Nucleus accumbens (tissue), 56 donors: ENCODE data around the gene DHRS3.
A peak's percentile ranks its signal among the peaks of the same experiment; 100 is the strongest.

Experiments used
- DNase-seq, 56 donors: peaks; one replicate each; lab custom pipeline; 2025; lab: John Stamatoyannopoulos, UW

Gene DHRS3

GRCh38 chr1:12561121-12561520, 56.9 kb downstream of the DHRS3 start:
- no peak for DNase-seq

- DNase-seq, result no peak
These were observed 60.8 kb downstream of the DHRS3 start for GRCh38 chr1:12556957-12557935.

GRCh38 chr1:12556368-12556930, 61.6 kb downstream of the DHRS3 start:
- DNase-seq, result peak in 13 of 56 donors; percentile 9 to 68 (median 30)

- no peak for DNase-seq
These were observed 62.3 kb downstream of the DHRS3 start for GRCh38 chr1:12555411-12556367.

GRCh38 chr1:12554521-12555305, 63.3 kb downstream of the DHRS3 start:
- peak in 10 of 56 donors; percentile 6 to 46 (median 26) for DNase-seq

- peak in 1 of 56 donors; percentile 60 for DNase-seq
These were observed 64.0 kb downstream of the DHRS3 start for GRCh38 chr1:12553963-12554362.

GRCh38 chr1:12552951-12553921, 64.8 kb downstream of the DHRS3 start:
- DNase-seq, result peak in 1 of 56 donors; percentile 60

- DNase-seq, result no peak
These were observed 65.7 kb downstream of the DHRS3 start for GRCh38 chr1:12552111-12552888.

GRCh38 chr1:12551584-12551983, 66.4 kb downstream of the DHRS3 start:
- no peak for DNase-seq

GRCh38 chr1:12549460-12550349, 68.3 kb downstream of the DHRS3 start:
- DNase-seq, result peak in 1 of 56 donors; percentile 49

GRCh38 chr1:12548973-12549459, 69.0 kb downstream of the DHRS3 start:
- no peak for DNase-seq

GRCh38 chr1:12548279-12548972, 69.6 kb downstream of the DHRS3 start:
- DNase-seq, result no peak

GRCh38 chr1:12547586-12548225, 70.3 kb downstream of the DHRS3 start:
- no peak for DNase-seq

- no peak for DNase-seq
These were observed 71.0 kb downstream of the DHRS3 start for GRCh38 chr1:12546771-12547585.

- DNase-seq, result no peak
These were observed 73.0 kb downstream of the DHRS3 start for GRCh38 chr1:12544992-12545391.
